Spleen (tissue), 11 donors: ENCODE data around the gene SYTL1. TPM values are rescaled to one million over a fixed set of nuclear protein-coding genes. Genes with fewer than 3 reads are reported as not detected.

ENCODE experiments used
- DNase-seq: peaks from one replicate; pipeline ENCODE4 v3.0.0-alpha.2; 2020
- H3K27ac ChIP-seq, 8 donors: fragments of 200-600 bp; sonication (generic) in 7 of 8; 1 replicate in 4 of 8; 2 replicates in 4 of 8; pipeline versions ENCODE4 v1.5.0 to v1.8.0; 2016 to 2021; ENCODE audit warnings: inconsistent platforms in 4 of 8, mild to moderate bottlenecking in 4 of 8, moderate library complexity in 1 of 8
- H3K27me3 ChIP-seq, 7 donors: fragments of 200-600 bp; sonication (generic) in 6 of 7; replicated peaks in 1 of 7; 1 replicate in 4 of 7; 2 replicates in 3 of 7; pipeline versions ENCODE4 v1.5.0 to v1.8.0; 2016 to 2021; ENCODE audit warnings: inconsistent platforms in 3 of 7, mild to moderate bottlenecking in 1 of 7
- H3K36me3 ChIP-seq, 6 donors: fragments of 200-600 bp; sonication (generic) in 5 of 6; 1 replicate in 4 of 6; 2 replicates in 2 of 6; pipeline versions ENCODE4 v1.5.0 to v1.8.0; 2016 to 2021; ENCODE audit warnings: inconsistent platforms in 2 of 6
- H3K4me1 ChIP-seq, 6 donors: fragments of 200-600 bp; sonication (generic) in 5 of 6; 1 replicate in 3 of 6; 2 replicates in 3 of 6; pipeline versions ENCODE4 v1.5.0 to v1.8.0; 2016 to 2021; ENCODE audit warnings: inconsistent platforms in 3 of 6
- H3K4me3 ChIP-seq, 8 donors: fragments of 200-600 bp; sonication (generic) in 7 of 8; 1 replicate in 4 of 8; 2 replicates in 4 of 8; pipeline versions ENCODE4 v1.5.0 to v1.8.0; 2016 to 2021; ENCODE audit warnings: inconsistent platforms in 4 of 8, mild to moderate bottlenecking in 4 of 8, moderate library complexity in 2 of 8
- H3K9me3 ChIP-seq, 8 donors: fragments of 200-600 bp; sonication (generic) in 7 of 8; 1 replicate in 4 of 8; 2 replicates in 4 of 8; pipeline versions ENCODE4 v1.5.0 to v1.8.0; 2016 to 2021; ENCODE audit warnings: inconsistent platforms in 4 of 8
- POLR2A ChIP-seq, 3 donors: fragments of 450-650 bp; IDR thresholded peaks; one replicate each; pipeline ENCODE4 v1.5.1; 2017; ENCODE audit warnings: antibody characterized with exemption in 3 of 3, mild to moderate bottlenecking in 1 of 3
- POLR2AphosphoS5 ChIP-seq, 3 donors: sonication (generic); formaldehyde crosslinking; IDR thresholded peaks; one replicate each; pipeline ENCODE4 v1.5.1; 2017; ENCODE audit warnings: antibody characterized with exemption in 3 of 3
- WGBS, 5 donors: extraction: QIAGEN DNeasy Blood & Tissue Kit in 3 of 5; methylation state at CpG; one replicate each; pipeline versions ENCODE4 v1.1.5 to v1.1.7; 2013 to 2018; 5-methylcytosine and 5-hydroxymethylcytosine counted together
- intact Hi-C: fragments of 100-400 bp; cut with DNase I; formaldehyde crosslinking; loops from one replicate; pipeline ENCODE4 v1.15.0; 2023; ENCODE audit warnings: low total_unique reads
- polyA plus RNA-seq, 3 donors: library from polyadenylated mRNA; stranded (reverse); fragments of 200-250 nt; gene quantifications; one replicate each; pipeline ENCODE4 v1.2.1, GENCODE V29; 2013
- total RNA-seq, 7 donors: library from RNA; depleted of rRNA in 3 of 7; stranded (reverse); fragments of >200 nt in 3 of 7; fragmentation: NEBNext Ultra II Directional in 4 of 7; extraction: Animal tissue kit (Norgen Biotek cat#: 25700) in 4 of 7; gene quantifications; one replicate each; pipeline versions ENCODE4 v1.1.0 to v1.2.1, GENCODE V29; 2016 to 2021
- TF ChIP-seq, protein P1 (sequence below), 11 experiments: fragments of 200-600 bp in 7 of 11; fragments of 450-650 bp in 4 of 11; sonication (generic) in 4 of 11; IDR thresholded peaks in 8 of 11; conservative IDR thresholded peaks in 3 of 11; 1 replicate in 7 of 11; 2 replicates in 4 of 11; pipeline versions ENCODE4 v1.4.0 to v1.8.0; 2016 to 2021; ENCODE audit warnings: antibody characterized with exemption in 11 of 11, inconsistent platforms in 4 of 11, mild to moderate bottlenecking in 1 of 11
- donor health status: healthy with polysubstance abuse.
- donor health status: DM: no; HTN: no; CAD: no; lungs with moderate emphysema.
- donor health status: DM: no; HTN: no; CAD: no.
- donor health status: Bipolar disorder and iron deficiency.
- donor health status: healthy.
- donor health status: DM: no; HTN: no; CAD: no.
- donor health status: DM: yes; HTN: yes; CAD: no.

The SYTL1 gene
- total and polyA plus RNA-seq, 10 donors = 54.9 to 208 (median 76.4) TPM

- H3K4me1 ChIP-seq = peaks cover 21 to 58% (median 37%) of the 10 kb centered on the region in 6 donors
- DNase-seq = no peak
- intact Hi-C loops = loop anchor here (5.0 kb wide), 1 partner anchor 34 kb away; the partner anchor contains the start of gene GPR3
- no peak for TF ChIP-seq POLR2A (IDR thresholded peaks at IDR 0.05)
- TF ChIP-seq, protein P1, sequence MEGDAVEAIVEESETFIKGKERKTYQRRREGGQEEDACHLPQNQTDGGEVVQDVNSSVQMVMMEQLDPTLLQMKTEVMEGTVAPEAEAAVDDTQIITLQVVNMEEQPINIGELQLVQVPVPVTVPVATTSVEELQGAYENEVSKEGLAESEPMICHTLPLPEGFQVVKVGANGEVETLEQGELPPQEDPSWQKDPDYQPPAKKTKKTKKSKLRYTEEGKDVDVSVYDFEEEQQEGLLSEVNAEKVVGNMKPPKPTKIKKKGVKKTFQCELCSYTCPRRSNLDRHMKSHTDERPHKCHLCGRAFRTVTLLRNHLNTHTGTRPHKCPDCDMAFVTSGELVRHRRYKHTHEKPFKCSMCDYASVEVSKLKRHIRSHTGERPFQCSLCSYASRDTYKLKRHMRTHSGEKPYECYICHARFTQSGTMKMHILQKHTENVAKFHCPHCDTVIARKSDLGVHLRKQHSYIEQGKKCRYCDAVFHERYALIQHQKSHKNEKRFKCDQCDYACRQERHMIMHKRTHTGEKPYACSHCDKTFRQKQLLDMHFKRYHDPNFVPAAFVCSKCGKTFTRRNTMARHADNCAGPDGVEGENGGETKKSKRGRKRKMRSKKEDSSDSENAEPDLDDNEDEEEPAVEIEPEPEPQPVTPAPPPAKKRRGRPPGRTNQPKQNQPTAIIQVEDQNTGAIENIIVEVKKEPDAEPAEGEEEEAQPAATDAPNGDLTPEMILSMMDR (IDR thresholded peaks at IDR 0.05 in 8 of 11, conservative IDR thresholded peaks at IDR 0.05 in 3 of 11) = no peak
- TF ChIP-seq POLR2AphosphoS5 (IDR thresholded peaks at IDR 0.05) = no peak
- no peak overlapping the region for H3K4me3 ChIP-seq
- WGBS, 5 donors = 93 to 96% (median 95%) methylated on average over 21 of the region's 21 CpGs
- no peak overlapping the region for H3K27ac ChIP-seq
- no peaks in the 10 kb centered on the region for H3K9me3 ChIP-seq
- peaks cover 0 to 4% (median 0%) of the 10 kb centered on the region in 7 donors for H3K27me3 ChIP-seq
- H3K36me3 ChIP-seq = peaks cover 0 to 99% (median 29%) of the 10 kb centered on the region in 6 donors
Measured at GRCh38 chr1:27358038-27358927, 16.5 kb downstream of the SYTL1 start.

- Histone ChIP-seq H3K4me1 (peaks cover 21 to 60% (median 37%) of the 10 kb centered on the region in 6 donors), H3K9me3 (no peaks in the 10 kb centered on the region), H3K36me3 (peaks cover 0 to 99% (median 26%) of the 10 kb centered on the region in 6 donors), H3K4me3 (no peak overlapping the region), H3K27me3 (peaks cover 0 to 4% (median 0%) of the 10 kb centered on the region in 7 donors), H3K27ac (no peak overlapping the region)
- intact Hi-C loops = loop anchor here (5.0 kb wide), 1 partner anchor 33 kb away; the partner anchor contains the start of gene GPR3
- 91 to 96% (median 94%) methylated on average over 5 of the region's 5 CpGs for WGBS, 5 donors
- DNase-seq = no peak
- no peak for TF ChIP-seq POLR2AphosphoS5 (IDR thresholded peaks at IDR 0.05)
- TF ChIP-seq, protein P1 (IDR thresholded peaks at IDR 0.05 in 8 of 11, conservative IDR thresholded peaks at IDR 0.05 in 3 of 11) = no peak
- TF ChIP-seq POLR2A (IDR thresholded peaks at IDR 0.05) = no peak
Measured at GRCh38 chr1:27358928-27359313, 17.1 kb downstream of the SYTL1 start.

DNA sequence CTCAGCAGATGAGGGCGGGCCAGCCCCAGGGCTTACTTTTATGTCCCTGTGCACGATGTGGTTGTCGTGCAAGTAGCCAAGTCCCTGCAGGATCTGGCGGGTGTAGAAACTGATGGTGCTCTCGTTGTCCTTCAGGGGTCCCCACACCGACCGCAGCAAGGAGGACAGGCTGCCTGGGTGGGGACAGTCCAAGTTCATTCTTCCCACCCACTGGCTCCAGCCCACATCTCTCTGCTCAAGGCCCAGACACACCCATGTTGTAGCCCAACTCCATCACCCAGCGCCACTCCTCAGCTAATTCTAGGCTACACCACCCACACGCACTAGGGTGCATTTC is 18.0 kb downstream of the SYTL1 start:
- H3K27ac ChIP-seq = peak overlapping the region in 3 of 8 donors; percentile 49 to 58 (median 53)
- no peaks in the 10 kb centered on the region for H3K9me3 ChIP-seq
- intact Hi-C loops = loop anchor here (5.0 kb wide), 1 partner anchor 33 kb away; the partner anchor contains the start of gene GPR3
- peaks cover 0 to 4% (median 0%) of the 10 kb centered on the region in 7 donors for H3K27me3 ChIP-seq
- no peak for TF ChIP-seq POLR2A (IDR thresholded peaks at IDR 0.05)
- TF ChIP-seq, protein P1 (IDR thresholded peaks at IDR 0.05 in 8 of 11, conservative IDR thresholded peaks at IDR 0.05 in 3 of 11) = no peak
- TF ChIP-seq POLR2AphosphoS5 (IDR thresholded peaks at IDR 0.05) = no peak
- H3K4me3 ChIP-seq = peak overlapping the region in 5 of 8 donors; percentile 37 to 70 (median 45)
- H3K36me3 ChIP-seq = peaks cover 0 to 98% (median 26%) of the 10 kb centered on the region in 6 donors
- WGBS, 5 donors = 59 to 74% (median 63%) methylated on average over 9 of the region's 9 CpGs
- no peak for DNase-seq
- H3K4me1 ChIP-seq = peaks cover 26 to 69% (median 43%) of the 10 kb centered on the region in 6 donors
